GM18505 (cell line): Measurements from ENCODE around the gene TMLHE.

Experiments
- ATAC-seq: cut with Tn5 transposase; IDR thresholded peaks from one replicate; pipeline ENCODE4 v1.9.1; 2021; ENCODE audit not compliant: unreplicated experiment
- POLR2A ChIP-seq: IDR thresholded peaks from 4 replicates; pipeline ENCODE4 v1.6.1; 2011; ENCODE audit warnings: borderline replicate concordance; ENCODE audit not compliant: insufficient read depth, insufficient read length; ENCODE audit errors: extremely low read depth

Gene TMLHE

GRCh38 chrX:155441097-155441496 is 171.7 kb downstream of the TMLHE start:
- no peak for ATAC-seq
- no peak for TF ChIP-seq POLR2A
